Thoracic aorta (tissue), 2 donors: ENCODE results near the gene PLCB1. TPM values are rescaled to one million over a fixed set of nuclear protein-coding genes. Genes with fewer than 3 reads are reported as not detected.
A peak's percentile ranks its signal among the peaks of the same experiment; 100 is the strongest.

Experiments
- ATAC-seq: fragments of 150-250 bp; one replicate; pipeline ENCODE4 v1.8.0; 2017; ENCODE audit warnings: low read depth; ENCODE audit not compliant: insufficient number of reproducible peaks, low FRiP score
- DNase-seq: peaks from one replicate; pipeline ENCODE4 v3.0.0-alpha.2; 2020; ENCODE audit warnings: low spot score
- H3K27ac ChIP-seq, 2 donors: fragments of 200-600 bp; sonication (generic); 1 replicate in 1 of 2; 2 replicates in 1 of 2; pipeline ENCODE4 v1.5.1; 2016; ENCODE audit warnings: mild to moderate bottlenecking in 2 of 2, moderate library complexity in 2 of 2
- H3K27me3 ChIP-seq: fragments of 200-600 bp; sonication (generic); replicated peaks from 2 replicates; pipeline ENCODE4 v1.6.0; 2016; ENCODE audit warnings: mild to moderate bottlenecking; ENCODE audit not compliant: insufficient read depth
- H3K36me3 ChIP-seq: fragments of 200-600 bp; sonication (generic); one replicate; pipeline ENCODE4 v1.5.1; 2016
- H3K4me1 ChIP-seq, 2 donors: fragments of 200-600 bp; sonication (generic); 1 replicate in 1 of 2; 2 replicates in 1 of 2; pipeline versions ENCODE4 v1.5.1 to v1.6.0; 2016; ENCODE audit warnings: low read depth in 2 of 2, mild to moderate bottlenecking in 1 of 2; ENCODE audit not compliant: control insufficient read depth in 1 of 2
- H3K4me3 ChIP-seq: fragments of 200-600 bp; sonication (generic); 2 replicates; pipeline ENCODE4 v1.5.1; 2016; ENCODE audit warnings: mild to moderate bottlenecking
- H3K9me3 ChIP-seq: fragments of 200-600 bp; sonication (generic); 2 replicates; pipeline ENCODE4 v1.5.1; 2016
- total RNA-seq, 2 donors: library from RNA; depleted of rRNA; stranded (reverse); fragments of >200 nt; gene quantifications; one replicate each; pipeline versions ENCODE4 v1.1.0 to v1.2.3, GENCODE V29; 2016
- TF ChIP-seq, protein P1 (sequence below): fragments of 200-600 bp; sonication (generic); IDR thresholded peaks from one replicate; pipeline ENCODE4 v1.5.1; 2019; ENCODE audit warnings: antibody characterized with exemption

The PLCB1 gene
- total RNA-seq, 2 donors from 2014 or later, result 10.8 to 16.3 TPM

DNA sequence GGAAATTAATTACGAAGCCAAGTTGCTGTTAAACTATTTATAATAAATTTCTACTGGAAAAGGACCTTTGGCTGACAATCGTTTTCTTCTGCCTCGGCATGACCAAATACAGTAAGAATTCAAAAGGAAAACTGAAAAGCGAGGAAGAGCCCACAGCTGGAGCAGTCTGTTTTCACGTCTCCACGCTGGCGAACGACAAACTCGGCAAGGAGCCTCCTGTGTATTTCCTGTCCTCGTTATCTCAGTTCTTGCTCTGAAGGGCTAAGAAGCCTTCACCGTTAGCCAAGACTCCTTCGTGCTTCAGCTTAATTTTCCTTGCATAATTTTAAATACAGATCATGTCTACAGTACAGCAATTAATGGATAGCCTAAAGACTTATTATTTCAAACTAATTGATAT is 722.5 kb downstream of the PLCB1 start:
- H3K9me3 ChIP-seq, result no peaks in the 10 kb centered on the region
- peak overlapping the region; percentile 19 to 43 for H3K27ac ChIP-seq
- TF ChIP-seq, protein P1, sequence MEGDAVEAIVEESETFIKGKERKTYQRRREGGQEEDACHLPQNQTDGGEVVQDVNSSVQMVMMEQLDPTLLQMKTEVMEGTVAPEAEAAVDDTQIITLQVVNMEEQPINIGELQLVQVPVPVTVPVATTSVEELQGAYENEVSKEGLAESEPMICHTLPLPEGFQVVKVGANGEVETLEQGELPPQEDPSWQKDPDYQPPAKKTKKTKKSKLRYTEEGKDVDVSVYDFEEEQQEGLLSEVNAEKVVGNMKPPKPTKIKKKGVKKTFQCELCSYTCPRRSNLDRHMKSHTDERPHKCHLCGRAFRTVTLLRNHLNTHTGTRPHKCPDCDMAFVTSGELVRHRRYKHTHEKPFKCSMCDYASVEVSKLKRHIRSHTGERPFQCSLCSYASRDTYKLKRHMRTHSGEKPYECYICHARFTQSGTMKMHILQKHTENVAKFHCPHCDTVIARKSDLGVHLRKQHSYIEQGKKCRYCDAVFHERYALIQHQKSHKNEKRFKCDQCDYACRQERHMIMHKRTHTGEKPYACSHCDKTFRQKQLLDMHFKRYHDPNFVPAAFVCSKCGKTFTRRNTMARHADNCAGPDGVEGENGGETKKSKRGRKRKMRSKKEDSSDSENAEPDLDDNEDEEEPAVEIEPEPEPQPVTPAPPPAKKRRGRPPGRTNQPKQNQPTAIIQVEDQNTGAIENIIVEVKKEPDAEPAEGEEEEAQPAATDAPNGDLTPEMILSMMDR, result no peak
- H3K36me3 ChIP-seq, result no peaks in the 10 kb centered on the region
- H3K4me3 ChIP-seq, result peak overlapping the region; percentile 41
- DNase-seq (no peak), ATAC-seq (no peak)
- peaks cover 13 to 21% of the 10 kb centered on the region in 2 donors for H3K4me1 ChIP-seq
- no peaks in the 10 kb centered on the region for H3K27me3 ChIP-seq

DNA sequence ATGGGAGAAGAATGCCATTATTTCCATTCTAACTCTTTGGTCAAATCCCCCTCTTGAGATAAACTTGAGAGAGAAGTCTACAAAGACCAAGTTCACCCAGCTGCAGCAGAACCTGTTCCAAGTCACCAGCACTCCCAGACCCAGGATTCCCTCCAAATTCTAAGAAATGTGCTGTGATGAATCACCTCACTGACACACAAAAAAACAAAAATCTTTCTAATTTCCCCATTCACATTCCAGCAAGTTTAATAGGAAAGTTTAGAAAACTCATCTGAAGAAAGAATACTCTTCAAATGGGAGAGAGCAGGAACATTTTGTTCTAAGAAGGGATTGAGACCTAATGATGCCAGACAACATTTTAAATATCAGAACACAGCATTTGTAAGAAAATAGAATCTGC is 723.2 kb downstream of the PLCB1 start:
- H3K4me3 ChIP-seq, result no peak overlapping the region
- TF ChIP-seq, protein P1, result no peak
- H3K27me3 ChIP-seq, result no peaks in the 10 kb centered on the region
- DNase-seq (no peak), ATAC-seq (peak; percentile 31)
- peaks cover 13 to 21% of the 10 kb centered on the region in 2 donors for H3K4me1 ChIP-seq
- peak overlapping the region; percentile 43 to 44 for H3K27ac ChIP-seq
- H3K9me3 ChIP-seq, result no peaks in the 10 kb centered on the region
- H3K36me3 ChIP-seq, result no peaks in the 10 kb centered on the region

DNA sequence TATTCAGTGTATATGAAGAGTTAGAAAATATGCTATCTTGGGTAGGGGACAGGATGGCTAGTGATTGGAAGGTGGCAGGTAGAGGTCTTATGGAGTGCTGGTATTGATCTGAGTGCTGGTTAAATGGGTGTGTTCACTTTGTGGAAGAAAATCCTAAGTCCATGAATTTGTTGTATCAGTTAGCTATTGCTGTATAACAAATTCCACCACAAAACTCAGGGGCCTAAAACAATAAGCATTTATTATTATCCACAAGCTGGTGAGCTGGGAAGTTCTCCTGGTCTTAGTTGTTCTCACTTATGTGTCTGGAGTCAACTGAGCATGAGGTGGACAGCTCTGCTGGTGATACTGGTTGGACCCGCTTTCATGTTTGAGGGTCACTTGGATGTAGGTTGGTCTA is 724.6 kb downstream of the PLCB1 start:
- Histone ChIP-seq H3K9me3 (no peaks in the 10 kb centered on the region), H3K27me3 (no peaks in the 10 kb centered on the region), H3K4me1 (peaks cover 13 to 21% of the 10 kb centered on the region in 2 donors), H3K4me3 (no peak overlapping the region), H3K36me3 (no peaks in the 10 kb centered on the region), H3K27ac (no peak overlapping the region)
- DNase-seq (no peak), ATAC-seq (no peak)
- TF ChIP-seq, protein P1, result no peak

DNA sequence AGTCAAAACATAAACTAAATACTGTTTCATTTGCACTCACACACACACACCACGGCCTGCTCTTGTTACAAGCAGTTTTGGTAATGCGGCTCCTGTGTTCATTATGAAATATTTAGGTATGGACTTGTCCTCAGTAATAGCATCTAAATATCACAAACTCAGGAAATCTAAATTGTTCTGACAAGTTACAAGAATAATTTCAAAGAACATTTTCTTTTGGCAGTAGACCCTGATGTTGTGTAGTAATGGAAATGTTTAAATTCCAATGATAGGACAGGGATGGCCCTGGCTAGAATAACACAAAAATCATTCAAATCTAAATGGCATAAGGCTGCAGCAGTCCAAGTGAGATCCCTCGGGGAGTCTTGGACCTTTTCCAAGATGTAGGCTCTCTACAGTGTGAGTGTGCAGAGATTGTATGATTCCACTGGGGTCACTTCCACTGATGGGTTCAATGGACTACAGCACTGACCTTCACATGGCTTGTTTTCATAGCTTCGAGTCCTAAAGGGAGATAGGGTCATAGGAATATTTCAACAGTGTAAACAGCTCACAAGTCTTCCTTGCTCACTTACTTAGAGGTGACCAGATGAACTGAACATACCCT is 726.2 kb downstream of the PLCB1 start:
- H3K27me3 ChIP-seq, result no peaks in the 10 kb centered on the region

DNA sequence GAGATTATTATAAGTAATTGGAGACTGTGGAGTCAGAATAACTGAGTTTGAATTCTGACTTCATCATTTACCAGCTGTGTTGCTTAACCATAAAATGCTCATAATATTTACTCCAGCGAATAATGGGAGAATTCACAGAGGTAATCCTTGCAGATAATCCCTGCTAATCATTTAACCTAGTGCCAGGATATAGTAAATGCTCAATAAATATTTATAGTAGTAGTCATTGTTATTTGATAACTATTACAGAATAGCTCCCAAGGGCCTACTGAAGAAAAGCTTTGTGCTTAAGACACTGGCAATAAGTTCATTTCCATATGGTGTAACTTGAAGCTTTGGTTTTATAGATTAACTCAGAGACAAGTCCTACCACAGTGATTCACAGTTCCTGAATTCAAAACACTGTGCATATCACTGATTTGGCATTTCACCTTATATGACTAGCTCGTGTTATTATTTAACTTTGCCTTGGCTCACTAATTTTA is 728.0 kb downstream of the PLCB1 start:
- DNase-seq (no peak), ATAC-seq (no peak)
- H3K4me1 ChIP-seq, result peaks cover 2 to 8% of the 10 kb centered on the region in 2 donors
- H3K27ac ChIP-seq, result no peak overlapping the region
- H3K36me3 ChIP-seq, result no peaks in the 10 kb centered on the region
- H3K4me3 ChIP-seq, result no peak overlapping the region
- no peaks in the 10 kb centered on the region for H3K27me3 ChIP-seq
- no peaks in the 10 kb centered on the region for H3K9me3 ChIP-seq
- TF ChIP-seq, protein P1, result no peak

More for the DNA sequence above, 726.2 kb downstream of the PLCB1 start:
- DNase-seq, result no peak
- no peaks in the 10 kb centered on the region for H3K9me3 ChIP-seq
- H3K27ac ChIP-seq, result peak overlapping the region in 1 of 2 donors; percentile 19
- no peak for ATAC-seq
- TF ChIP-seq, protein P1, result no peak
- peaks cover 13 to 21% of the 10 kb centered on the region in 2 donors for H3K4me1 ChIP-seq
- H3K36me3 ChIP-seq, result no peaks in the 10 kb centered on the region
- H3K4me3 ChIP-seq, result no peak overlapping the region
